GM23338 (cell line): Measurements from ENCODE around the gene GLCCI1. TPM values are rescaled to one million over a fixed set of nuclear protein-coding genes. Genes with fewer than 3 reads are reported as not detected.

ENCODE experiments used
- ATAC-seq: fragments of 200-7000 bp; cut with Tn5 transposase; 3 replicates; pipeline ENCODE4 v1.9.1; 2020
- DNase-seq: peaks from one replicate; pipeline ENCODE4 v3.0.0-alpha.2; 2015; ENCODE audit warnings: low spot score
- H2AFZ ChIP-seq: fragments of 200-600 bp; sonication (generic); 2 replicates; pipeline ENCODE4 v1.8.0; 2016; ENCODE audit warnings: antibody characterized with exemption, mild to moderate bottlenecking, moderate library complexity
- H3F3A ChIP-seq: fragments of 200-600 bp; sonication (generic); replicated peaks from 2 replicates; pipeline ENCODE4 v1.8.0; 2017; ENCODE audit warnings: antibody characterized with exemption, mixed run types, low read depth
- H3K27ac ChIP-seq: fragments of 200-600 bp; sonication (generic); 2 replicates; pipeline ENCODE4 v1.6.1; 2016; ENCODE audit warnings: low read depth
- H3K27me3 ChIP-seq: fragments of 200-600 bp; sonication (generic); 2 replicates; pipeline ENCODE4 v1.8.0; 2016; ENCODE audit warnings: mild to moderate bottlenecking, mixed run types, moderate library complexity; ENCODE audit not compliant: insufficient read depth
- H3K36me3 ChIP-seq: fragments of 200-600 bp; sonication (generic); 2 replicates; pipeline ENCODE4 v1.8.0; 2016; ENCODE audit warnings: mild to moderate bottlenecking; ENCODE audit not compliant: insufficient read depth
- H3K4me1 ChIP-seq: fragments of 200-600 bp; sonication (generic); 2 replicates; pipeline ENCODE4 v1.8.0; 2016; ENCODE audit warnings: mild to moderate bottlenecking, moderate library complexity; ENCODE audit not compliant: insufficient read depth
- H3K4me2 ChIP-seq: fragments of 200-600 bp; sonication (generic); 2 replicates; pipeline ENCODE4 v1.7.1; 2017; ENCODE audit warnings: mixed run types
- H3K4me3 ChIP-seq: fragments of 200-600 bp; sonication (generic); 2 replicates; pipeline ENCODE4 v1.6.1; 2016; ENCODE audit warnings: mixed run types
- H3K79me2 ChIP-seq: fragments of 200-600 bp; sonication (generic); replicated peaks from 2 replicates; pipeline ENCODE4 v1.8.0; 2017; ENCODE audit warnings: mild to moderate bottlenecking; ENCODE audit not compliant: insufficient read depth
- H3K9me2 ChIP-seq: fragments of 200-600 bp; sonication (generic); 2 replicates; pipeline ENCODE4 v1.8.0; 2017; ENCODE audit not compliant: insufficient read depth
- H4K20me1 ChIP-seq: fragments of 200-600 bp; sonication (generic); replicated peaks from 2 replicates; pipeline ENCODE4 v1.8.0; 2017; ENCODE audit warnings: mild to moderate bottlenecking; ENCODE audit not compliant: insufficient read depth
- H3K27ac Mint-ChIP-seq: 2 replicates; pipeline ENCODE4 v1.8.0; 2020; ENCODE audit warnings: inconsistent platforms, mild to moderate bottlenecking, moderate library complexity, mixed read lengths
- H3K27me3 Mint-ChIP-seq: 3 replicates; pipeline ENCODE4 v1.8.0; 2022; ENCODE audit warnings: low read depth, mild to moderate bottlenecking, moderate library complexity, mixed read lengths, inconsistent platforms; ENCODE audit not compliant: insufficient read depth, poor library complexity
- H3K36me3 Mint-ChIP-seq: 3 replicates; pipeline ENCODE4 v1.8.0; 2021; ENCODE audit warnings: low read depth, mild to moderate bottlenecking, inconsistent platforms, moderate library complexity, mixed read lengths
- H3K4me1 Mint-ChIP-seq: 3 replicates; pipeline ENCODE4 v1.8.0; 2020; ENCODE audit warnings: mild to moderate bottlenecking, inconsistent platforms, mixed read lengths
- H3K4me3 Mint-ChIP-seq: 3 replicates; pipeline ENCODE4 v1.8.0; 2021; ENCODE audit warnings: moderate library complexity, mild to moderate bottlenecking, inconsistent platforms, mixed read lengths
- H3K9me3 Mint-ChIP-seq: 3 replicates; pipeline ENCODE4 v1.8.0; 2020; ENCODE audit warnings: moderate library complexity, mild to moderate bottlenecking, inconsistent platforms, mixed read lengths
- CREB1 ChIP-seq: fragments of 250-450 bp; sonication (Bioruptor Pico); IDR thresholded peaks from 2 replicates; pipeline ENCODE4 v1.5.0; 2020; ENCODE audit warnings: low read depth, mild to moderate bottlenecking, moderate library complexity
- CTCF ChIP-seq, 2 experiments: fragments of 200-600 bp in 1 of 2; sonication (generic) in 1 of 2; conservative IDR thresholded peaks; 2 replicates each; pipeline versions ENCODE4 v1.5.1 to v1.6.1; 2016 to 2017; ENCODE audit warnings: antibody characterized with exemption in 2 of 2, low read depth in 2 of 2, mild to moderate bottlenecking in 2 of 2, moderate library complexity in 1 of 2
- ETS1 ChIP-seq: IDR thresholded peaks from 2 replicates; pipeline ENCODE4 v1.6.1; 2016; ENCODE audit warnings: antibody characterized with exemption
- EZH2 ChIP-seq: fragments of 200-600 bp; sonication (generic); IDR thresholded peaks from one replicate; pipeline ENCODE4 v1.8.0; 2017; ENCODE audit warnings: antibody characterized with exemption, mild to moderate bottlenecking, low read depth; ENCODE audit not compliant: unreplicated experiment
- EZH2phosphoT487 ChIP-seq: fragments of 200-600 bp; sonication (generic); IDR thresholded peaks from one replicate; pipeline ENCODE4 v1.8.1; 2018; ENCODE audit warnings: antibody characterized with exemption; ENCODE audit not compliant: unreplicated experiment
- JUNB ChIP-seq: IDR thresholded peaks from one replicate; pipeline ENCODE4 v1.6.1; 2016; ENCODE audit warnings: antibody characterized with exemption; ENCODE audit not compliant: unreplicated experiment
- NANOG ChIP-seq: IDR thresholded peaks from 2 replicates; pipeline ENCODE4 v1.6.1; 2016; ENCODE audit warnings: antibody characterized with exemption, borderline replicate concordance
- POLR2AphosphoS5 ChIP-seq: IDR thresholded peaks from 2 replicates; pipeline ENCODE4 v1.6.1; 2016; ENCODE audit warnings: antibody characterized with exemption, low read depth
- REST ChIP-seq: IDR thresholded peaks from one replicate; pipeline ENCODE4 v1.6.1; 2018; ENCODE audit warnings: antibody characterized with exemption; ENCODE audit not compliant: unreplicated experiment
- STAT1 ChIP-seq: IDR thresholded peaks from one replicate; pipeline ENCODE4 v1.6.1; 2016; ENCODE audit warnings: antibody characterized with exemption; ENCODE audit not compliant: unreplicated experiment
- ZNF114 ChIP-seq: fragments of 250-450 bp; sonication (Bioruptor Pico); IDR thresholded peaks from 2 replicates; pipeline ENCODE4 v1.5.0; 2020; ENCODE audit warnings: mild to moderate bottlenecking, moderate library complexity
- ZNF331 ChIP-seq: fragments of 250-450 bp; sonication (Bioruptor Pico); IDR thresholded peaks from 2 replicates; pipeline ENCODE4 v1.5.0; 2020; ENCODE audit warnings: low read depth, mild to moderate bottlenecking, moderate library complexity
- ZNF462 ChIP-seq: fragments of 250-450 bp; sonication (Bioruptor Pico); IDR thresholded peaks from 2 replicates; pipeline ENCODE4 v1.5.0; 2020; ENCODE audit warnings: mild to moderate bottlenecking, moderate library complexity
- polyA plus RNA-seq: library from polyadenylated mRNA; unstranded; fragments of >200 nt; fragmentation: Nextera tagmentation; extraction: Ambion mirVana; gene quantifications from 2 replicates; pipeline ENCODE4 v1.2.1, GENCODE V29; 2016
- total RNA-seq: library from RNA; depleted of rRNA; stranded (reverse); fragments of >200 nt; shearing (Covaris generic); gene quantifications from 2 replicates; pipeline ENCODE4 v1.2.3, GENCODE V29; 2014

GLCCI1 gene
- total and polyA plus RNA-seq, 2 experiments from 2014 or later, result 15.0 to 15.7 TPM

- peaks cover 81% of the 10 kb centered on the region for H3K79me2 ChIP-seq
Measured at GRCh38 chr7:7972922-7973594, 4.5 kb downstream of the GLCCI1 start.

More at GRCh38 chr7:7972922-7973594, 4.5 kb downstream of the GLCCI1 start:
- Histone ChIP-seq H3K27me3 (0 out of 2 replicates have a peak, but pooled peaks cover 4% of the 10 kb centered on the region), H4K20me1 (no peaks in the 10 kb centered on the region; the same call in 1 of the 2 replicates), H3K4me3 (no peak overlapping the region), H3F3A (no peaks in the 10 kb centered on the region), H3K36me3 (no peaks in the 10 kb centered on the region), H3K4me2 (peak overlapping the region; percentile 21; the same call in 1 of the 2 replicates), H2AFZ (no peak overlapping the region), H3K4me1 (peaks cover 28% of the 10 kb centered on the region), H3K27ac (no peak overlapping the region), H3K9me2 (no peaks in the 10 kb centered on the region)
- Mint-ChIP-seq H3K9me3 (no peaks in the 10 kb centered on the region; the same call in 2 of the 3 replicates), H3K27ac (no peak overlapping the region), H3K4me3 (no peak overlapping the region), H3K27me3 (no peaks in the 10 kb centered on the region), H3K36me3 (no peaks in the 10 kb centered on the region), H3K4me1 (peaks cover 24% of the 10 kb centered on the region)
- ATAC-seq (no peak), DNase-seq (no peak)
- TF ChIP-seq REST (no peak), JUNB (no peak), EZH2 (no peak), ZNF462 (no peak), ETS1 (no peak), POLR2AphosphoS5 (no peak), STAT1 (no peak), CTCF (conservative IDR thresholded peaks at IDR 0.05; ENCODE audit: low read depth in 2 of 2) (no peak), CREB1 (CRISPR knock-in tag) (no peak), EZH2phosphoT487 (no peak), ZNF331 (CRISPR knock-in tag) (no peak), ZNF114 (CRISPR knock-in tag) (no peak), NANOG (no peak)
